GM23338 (cell line): ENCODE data around the gene TTC6. TPM values are rescaled to one million over a fixed set of nuclear protein-coding genes. Genes with fewer than 3 reads are reported as not detected.

Source experiments
- ATAC-seq: fragments of 200-7000 bp; cut with Tn5 transposase; 3 replicates; pipeline ENCODE4 v1.9.1; 2020
- DNase-seq: peaks from one replicate; pipeline ENCODE4 v3.0.0-alpha.2; 2015; ENCODE audit warnings: low spot score
- H2AFZ ChIP-seq: fragments of 200-600 bp; sonication (generic); 2 replicates; pipeline ENCODE4 v1.8.0; 2016; ENCODE audit warnings: antibody characterized with exemption, mild to moderate bottlenecking, moderate library complexity
- H3F3A ChIP-seq: fragments of 200-600 bp; sonication (generic); replicated peaks from 2 replicates; pipeline ENCODE4 v1.8.0; 2017; ENCODE audit warnings: antibody characterized with exemption, mixed run types, low read depth
- H3K27ac ChIP-seq: fragments of 200-600 bp; sonication (generic); 2 replicates; pipeline ENCODE4 v1.6.1; 2016; ENCODE audit warnings: low read depth
- H3K27me3 ChIP-seq: fragments of 200-600 bp; sonication (generic); 2 replicates; pipeline ENCODE4 v1.8.0; 2016; ENCODE audit warnings: mild to moderate bottlenecking, mixed run types, moderate library complexity; ENCODE audit not compliant: insufficient read depth
- H3K36me3 ChIP-seq: fragments of 200-600 bp; sonication (generic); 2 replicates; pipeline ENCODE4 v1.8.0; 2016; ENCODE audit warnings: mild to moderate bottlenecking; ENCODE audit not compliant: insufficient read depth
- H3K4me1 ChIP-seq: fragments of 200-600 bp; sonication (generic); 2 replicates; pipeline ENCODE4 v1.8.0; 2016; ENCODE audit warnings: mild to moderate bottlenecking, moderate library complexity; ENCODE audit not compliant: insufficient read depth
- H3K4me2 ChIP-seq: fragments of 200-600 bp; sonication (generic); 2 replicates; pipeline ENCODE4 v1.7.1; 2017; ENCODE audit warnings: mixed run types
- H3K4me3 ChIP-seq: fragments of 200-600 bp; sonication (generic); 2 replicates; pipeline ENCODE4 v1.6.1; 2016; ENCODE audit warnings: mixed run types
- H3K79me2 ChIP-seq: fragments of 200-600 bp; sonication (generic); replicated peaks from 2 replicates; pipeline ENCODE4 v1.8.0; 2017; ENCODE audit warnings: mild to moderate bottlenecking; ENCODE audit not compliant: insufficient read depth
- H3K9me2 ChIP-seq: fragments of 200-600 bp; sonication (generic); 2 replicates; pipeline ENCODE4 v1.8.0; 2017; ENCODE audit not compliant: insufficient read depth
- H4K20me1 ChIP-seq: fragments of 200-600 bp; sonication (generic); replicated peaks from 2 replicates; pipeline ENCODE4 v1.8.0; 2017; ENCODE audit warnings: mild to moderate bottlenecking; ENCODE audit not compliant: insufficient read depth
- H3K27ac Mint-ChIP-seq: 2 replicates; pipeline ENCODE4 v1.8.0; 2020; ENCODE audit warnings: inconsistent platforms, mild to moderate bottlenecking, moderate library complexity, mixed read lengths
- H3K27me3 Mint-ChIP-seq: 3 replicates; pipeline ENCODE4 v1.8.0; 2022; ENCODE audit warnings: low read depth, mild to moderate bottlenecking, moderate library complexity, mixed read lengths, inconsistent platforms; ENCODE audit not compliant: insufficient read depth, poor library complexity
- H3K36me3 Mint-ChIP-seq: 3 replicates; pipeline ENCODE4 v1.8.0; 2021; ENCODE audit warnings: low read depth, mild to moderate bottlenecking, inconsistent platforms, moderate library complexity, mixed read lengths
- H3K4me1 Mint-ChIP-seq: 3 replicates; pipeline ENCODE4 v1.8.0; 2020; ENCODE audit warnings: mild to moderate bottlenecking, inconsistent platforms, mixed read lengths
- H3K4me3 Mint-ChIP-seq: 3 replicates; pipeline ENCODE4 v1.8.0; 2021; ENCODE audit warnings: moderate library complexity, mild to moderate bottlenecking, inconsistent platforms, mixed read lengths
- H3K9me3 Mint-ChIP-seq: 3 replicates; pipeline ENCODE4 v1.8.0; 2020; ENCODE audit warnings: moderate library complexity, mild to moderate bottlenecking, inconsistent platforms, mixed read lengths
- CREB1 ChIP-seq: fragments of 250-450 bp; sonication (Bioruptor Pico); IDR thresholded peaks from 2 replicates; pipeline ENCODE4 v1.5.0; 2020; ENCODE audit warnings: low read depth, mild to moderate bottlenecking, moderate library complexity
- EZH2 ChIP-seq: fragments of 200-600 bp; sonication (generic); IDR thresholded peaks from one replicate; pipeline ENCODE4 v1.8.0; 2017; ENCODE audit warnings: antibody characterized with exemption, mild to moderate bottlenecking, low read depth; ENCODE audit not compliant: unreplicated experiment
- EZH2phosphoT487 ChIP-seq: fragments of 200-600 bp; sonication (generic); IDR thresholded peaks from one replicate; pipeline ENCODE4 v1.8.1; 2018; ENCODE audit warnings: antibody characterized with exemption; ENCODE audit not compliant: unreplicated experiment
- JUNB ChIP-seq: IDR thresholded peaks from one replicate; pipeline ENCODE4 v1.6.1; 2016; ENCODE audit warnings: antibody characterized with exemption; ENCODE audit not compliant: unreplicated experiment
- ZNF331 ChIP-seq: fragments of 250-450 bp; sonication (Bioruptor Pico); IDR thresholded peaks from 2 replicates; pipeline ENCODE4 v1.5.0; 2020; ENCODE audit warnings: low read depth, mild to moderate bottlenecking, moderate library complexity
- ZNF462 ChIP-seq: fragments of 250-450 bp; sonication (Bioruptor Pico); IDR thresholded peaks from 2 replicates; pipeline ENCODE4 v1.5.0; 2020; ENCODE audit warnings: mild to moderate bottlenecking, moderate library complexity
- polyA plus RNA-seq: library from polyadenylated mRNA; unstranded; fragments of >200 nt; fragmentation: Nextera tagmentation; extraction: Ambion mirVana; gene quantifications from 2 replicates; pipeline ENCODE4 v1.2.1, GENCODE V29; 2016
- total RNA-seq: library from RNA; depleted of rRNA; stranded (reverse); fragments of >200 nt; shearing (Covaris generic); gene quantifications from 2 replicates; pipeline ENCODE4 v1.2.3, GENCODE V29; 2014
- TF ChIP-seq, protein P1 (sequence below): IDR thresholded peaks from 2 replicates; pipeline ENCODE4 v1.6.1; 2016; ENCODE audit warnings: antibody characterized with exemption

TTC6 gene
- total and polyA plus RNA-seq, 2 experiments from 2014 or later: 0.31 TPM; not detected in 1

DNA sequence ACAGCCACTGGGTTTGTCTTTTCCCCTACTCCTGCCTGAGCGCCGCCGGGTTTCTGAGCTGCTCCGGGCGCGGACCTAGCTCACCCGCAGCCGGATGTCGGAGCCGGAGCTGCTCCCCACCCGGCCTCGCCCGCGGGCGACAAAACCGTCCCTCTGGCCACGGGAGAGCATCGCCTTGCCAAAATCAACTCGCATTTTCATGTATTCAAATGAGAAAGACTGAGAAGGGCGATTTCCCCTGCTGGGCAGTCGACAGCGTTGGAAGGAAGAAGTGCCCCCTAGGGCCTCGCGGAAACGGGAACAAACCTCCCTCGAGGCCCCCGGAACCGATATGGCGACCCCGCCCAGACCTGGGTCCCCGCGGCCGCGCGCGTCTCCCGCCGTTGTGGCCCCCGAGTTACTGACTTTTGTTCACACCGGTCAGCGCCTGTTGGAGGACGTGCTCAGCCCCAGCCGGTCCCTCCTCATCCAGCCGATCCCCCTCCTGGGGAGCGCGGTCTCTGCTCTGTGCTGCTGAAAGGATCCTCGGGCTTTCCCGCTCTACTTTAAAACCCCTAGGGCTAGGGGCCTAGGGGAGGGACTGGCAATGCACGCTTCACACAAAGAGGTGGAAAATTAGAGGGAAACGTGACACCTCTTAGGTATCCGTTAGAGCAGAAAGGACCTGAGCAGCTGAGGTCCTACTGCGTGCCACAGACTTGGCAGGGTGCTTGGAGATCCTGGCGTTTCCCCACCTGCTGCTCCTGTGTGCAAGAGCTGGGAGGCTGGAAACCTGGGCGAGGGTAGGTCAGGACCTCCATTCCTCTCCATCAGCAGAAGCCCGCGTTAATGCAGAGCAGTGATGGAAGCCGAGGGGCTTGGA, 4.3 kb downstream of the TTC6 start:
- Histone ChIP-seq H3K4me2 (peak overlapping the region; percentile 77), H2AFZ (peak overlapping the region; percentile 69), H3K36me3 (no peaks in the 10 kb centered on the region), H3F3A (peaks cover 34% of the 10 kb centered on the region), H3K4me1 (peaks cover 44% of the 10 kb centered on the region), H3K9me2 (no peaks in the 10 kb centered on the region), H3K27ac (no peak overlapping the region), H3K27me3 (peaks cover 99% of the 10 kb centered on the region), H4K20me1 (peaks cover 30% of the 10 kb centered on the region), H3K4me3 (peak overlapping the region; percentile 55), H3K79me2 (no peaks in the 10 kb centered on the region)
- Mint-ChIP-seq H3K4me1 (peaks cover 38% of the 10 kb centered on the region), H3K36me3 (no peaks in the 10 kb centered on the region; the same call in 2 of the 3 replicates), H3K9me3 (0 out of 3 replicates have a peak, but pooled peaks cover 3% of the 10 kb centered on the region), H3K4me3 (peak overlapping the region; percentile 74), H3K27ac (no peak overlapping the region; the same call in 1 of the 2 replicates), H3K27me3 (peaks cover 94% of the 10 kb centered on the region)
- DNase-seq (peak; percentile 82), ATAC-seq (peak; percentile 56)
- TF ChIP-seq EZH2phosphoT487: peak; percentile 53
- no peak for TF ChIP-seq JUNB
- TF ChIP-seq, protein P1, sequence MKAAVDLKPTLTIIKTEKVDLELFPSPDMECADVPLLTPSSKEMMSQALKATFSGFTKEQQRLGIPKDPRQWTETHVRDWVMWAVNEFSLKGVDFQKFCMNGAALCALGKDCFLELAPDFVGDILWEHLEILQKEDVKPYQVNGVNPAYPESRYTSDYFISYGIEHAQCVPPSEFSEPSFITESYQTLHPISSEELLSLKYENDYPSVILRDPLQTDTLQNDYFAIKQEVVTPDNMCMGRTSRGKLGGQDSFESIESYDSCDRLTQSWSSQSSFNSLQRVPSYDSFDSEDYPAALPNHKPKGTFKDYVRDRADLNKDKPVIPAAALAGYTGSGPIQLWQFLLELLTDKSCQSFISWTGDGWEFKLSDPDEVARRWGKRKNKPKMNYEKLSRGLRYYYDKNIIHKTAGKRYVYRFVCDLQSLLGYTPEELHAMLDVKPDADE: peak; percentile 39; the same call in 1 of the 2 replicates
- no peak for TF ChIP-seq ZNF331
- peak; percentile 56 for TF ChIP-seq EZH2

- H3K4me1 ChIP-seq: peaks cover 39% of the 10 kb centered on the region
- H3K9me2 ChIP-seq: no peaks in the 10 kb centered on the region
- peak overlapping the region; percentile 77; the same call in 1 of the 2 replicates for H3K4me2 ChIP-seq
- ATAC-seq (no peak), DNase-seq (no peak)
- Mint-ChIP-seq H3K27ac (no peak overlapping the region), H3K36me3 (no peaks in the 10 kb centered on the region; the same call in 2 of the 3 replicates), H3K4me1 (peaks cover 33% of the 10 kb centered on the region), H3K9me3 (0 out of 3 replicates have a peak, but pooled peaks cover 3% of the 10 kb centered on the region), H3K27me3 (peaks cover 94% of the 10 kb centered on the region), H3K4me3 (no peak overlapping the region; the same call in 2 of the 3 replicates)
- no peaks in the 10 kb centered on the region for H3K36me3 ChIP-seq
- H3K27ac ChIP-seq: no peak overlapping the region
- no peaks in the 10 kb centered on the region for H3K79me2 ChIP-seq
- H3F3A ChIP-seq: peaks cover 31% of the 10 kb centered on the region
- H4K20me1 ChIP-seq: peaks cover 30% of the 10 kb centered on the region
- peaks cover 100% of the 10 kb centered on the region for H3K27me3 ChIP-seq
- no peak for TF ChIP-seq CREB1 (CRISPR knock-in tag)
- no peak for TF ChIP-seq EZH2phosphoT487
- no peak for TF ChIP-seq ZNF462 (CRISPR knock-in tag)
- TF ChIP-seq ZNF331: no peak
- H2AFZ ChIP-seq: no peak overlapping the region
- H3K4me3 ChIP-seq: no peak overlapping the region
Measured at GRCh38 chr14:37600880-37601741, 5.7 kb downstream of the TTC6 start.
